ENCODE results near the gene P2RX7.

DNA sequence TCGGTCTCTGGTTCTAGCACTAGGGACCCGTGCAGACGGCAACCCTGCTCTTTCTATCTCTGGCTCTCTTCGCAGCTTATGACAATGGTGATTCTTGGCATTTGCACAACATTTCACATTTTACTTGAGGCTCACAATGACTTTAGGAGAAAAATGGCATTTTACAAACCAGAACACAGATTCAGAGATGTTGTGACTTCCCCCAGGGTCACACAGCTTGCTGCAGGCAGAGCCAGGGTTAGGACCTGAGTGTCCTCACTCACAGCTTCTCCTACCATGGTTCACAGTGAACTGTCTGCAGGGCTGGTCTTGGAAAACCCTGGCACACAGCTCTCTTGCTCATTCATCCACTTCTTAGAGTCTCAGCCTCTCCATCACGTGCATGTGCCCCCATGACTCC is 23.7 kb downstream of the P2RX7 start:
- TF ChIP-seq, protein P1, sequence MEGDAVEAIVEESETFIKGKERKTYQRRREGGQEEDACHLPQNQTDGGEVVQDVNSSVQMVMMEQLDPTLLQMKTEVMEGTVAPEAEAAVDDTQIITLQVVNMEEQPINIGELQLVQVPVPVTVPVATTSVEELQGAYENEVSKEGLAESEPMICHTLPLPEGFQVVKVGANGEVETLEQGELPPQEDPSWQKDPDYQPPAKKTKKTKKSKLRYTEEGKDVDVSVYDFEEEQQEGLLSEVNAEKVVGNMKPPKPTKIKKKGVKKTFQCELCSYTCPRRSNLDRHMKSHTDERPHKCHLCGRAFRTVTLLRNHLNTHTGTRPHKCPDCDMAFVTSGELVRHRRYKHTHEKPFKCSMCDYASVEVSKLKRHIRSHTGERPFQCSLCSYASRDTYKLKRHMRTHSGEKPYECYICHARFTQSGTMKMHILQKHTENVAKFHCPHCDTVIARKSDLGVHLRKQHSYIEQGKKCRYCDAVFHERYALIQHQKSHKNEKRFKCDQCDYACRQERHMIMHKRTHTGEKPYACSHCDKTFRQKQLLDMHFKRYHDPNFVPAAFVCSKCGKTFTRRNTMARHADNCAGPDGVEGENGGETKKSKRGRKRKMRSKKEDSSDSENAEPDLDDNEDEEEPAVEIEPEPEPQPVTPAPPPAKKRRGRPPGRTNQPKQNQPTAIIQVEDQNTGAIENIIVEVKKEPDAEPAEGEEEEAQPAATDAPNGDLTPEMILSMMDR (IDR thresholded peaks at IDR 0.05; ENCODE audit: low read length), result no peak
- TF ChIP-seq EZH2 (optimal IDR thresholded peaks at IDR 0.05; ENCODE audit: low read depth, low read length) (no peak), EZH2phosphoT487 (IDR thresholded peaks at IDR 0.05; ENCODE audit: low read length) (no peak)
